GM21717 (cell line): ENCODE data around the gene ITK.

Experiments used
- ATAC-seq: cut with Tn5 transposase; IDR thresholded peaks from one replicate; pipeline ENCODE4 v1.9.1; 2021; ENCODE audit warnings: mild to moderate bottlenecking, moderate library complexity; ENCODE audit not compliant: unreplicated experiment

Gene ITK

GRCh38 chr5:157180374-157181264 is at the start of gene ITK:
Gene ITK, plus strand, starts transcription at chr5:157180840. Its CDS starts 138 bp downstream, at chr5:157180978.
- ATAC-seq = no peak

GRCh38 chr5:157130925-157131324 is 49.7 kb upstream of the ITK start:
- ATAC-seq = no peak

- no peak for ATAC-seq
These were observed 48.4 kb upstream of the ITK start for GRCh38 chr5:157132281-157132612.

GRCh38 chr5:157137691-157138090 is 42.9 kb upstream of the ITK start:
- ATAC-seq = no peak

GRCh38 chr5:157142317-157143126 is 38.1 kb upstream of the ITK start, which contains the start of gene MED7:
Gene MED7, minus strand, starts transcription at chr5:157142865. Its CDS starts 3,434 bp downstream, at chr5:157139431.
- ATAC-seq = peak; percentile 100

GRCh38 chr5:157143127-157143971 is 37.3 kb upstream of the ITK start:
- peak; percentile 40 for ATAC-seq

- ATAC-seq = peak; percentile 68
These were observed 31.7 kb upstream of the ITK start for GRCh38 chr5:157148734-157149615.

GRCh38 chr5:157150995-157151394 is 29.6 kb upstream of the ITK start:
- no peak for ATAC-seq

GRCh38 chr5:157155297-157155696 is 25.3 kb upstream of the ITK start:
- no peak for ATAC-seq

- ATAC-seq = no peak
These were observed 23.2 kb upstream of the ITK start for GRCh38 chr5:157157293-157157891.

GRCh38 chr5:157159209-157159751 is 21.4 kb upstream of the ITK start:
- ATAC-seq = no peak

- no peak for ATAC-seq
These were observed 20.6 kb upstream of the ITK start for GRCh38 chr5:157160001-157160400.

- no peak for ATAC-seq
These were observed 18.6 kb upstream of the ITK start for GRCh38 chr5:157161996-157162395.

- no peak for ATAC-seq
These were observed 17.6 kb upstream of the ITK start for GRCh38 chr5:157162919-157163510.

- ATAC-seq = no peak
These were observed 16.1 kb upstream of the ITK start for GRCh38 chr5:157164521-157164920.

- no peak for ATAC-seq
These were observed 15.4 kb upstream of the ITK start for GRCh38 chr5:157165261-157165660.

GRCh38 chr5:157165668-157166067 is 15.0 kb upstream of the ITK start:
- no peak for ATAC-seq

GRCh38 chr5:157166214-157167213 is 14.1 kb upstream of the ITK start, which contains the start of gene GARIN3:
Gene GARIN3, minus strand, starts transcription at chr5:157166264. Its CDS starts 96 bp downstream, at chr5:157166168.
- no peak for ATAC-seq
